SK-N-SH (cell line): ENCODE measurements around the gene SLC29A1.

Source experiments
- ELF1 ChIP-seq: IDR thresholded peaks from 2 replicates; pipeline ENCODE4 v1.4.0; 2012
- SMC3 ChIP-seq: IDR thresholded peaks from 2 replicates; pipeline ENCODE4 v1.6.1; 2012; ENCODE audit warnings: low read depth, low read length, improper control_type of control experiment
- TF ChIP-seq, protein P1 (sequence below): fragments of 200-600 bp; sonication (generic); IDR thresholded peaks from 2 replicates; pipeline ENCODE4 v1.6.1; 2017; ENCODE audit warnings: antibody characterized with exemption, mild to moderate bottlenecking, moderate library complexity
- TF ChIP-seq, protein P2 (sequence below): IDR thresholded peaks from 2 replicates; pipeline ENCODE4 v1.6.1; 2012; ENCODE audit warnings: mild to moderate bottlenecking, low read depth, low read length, moderate library complexity

DNA sequence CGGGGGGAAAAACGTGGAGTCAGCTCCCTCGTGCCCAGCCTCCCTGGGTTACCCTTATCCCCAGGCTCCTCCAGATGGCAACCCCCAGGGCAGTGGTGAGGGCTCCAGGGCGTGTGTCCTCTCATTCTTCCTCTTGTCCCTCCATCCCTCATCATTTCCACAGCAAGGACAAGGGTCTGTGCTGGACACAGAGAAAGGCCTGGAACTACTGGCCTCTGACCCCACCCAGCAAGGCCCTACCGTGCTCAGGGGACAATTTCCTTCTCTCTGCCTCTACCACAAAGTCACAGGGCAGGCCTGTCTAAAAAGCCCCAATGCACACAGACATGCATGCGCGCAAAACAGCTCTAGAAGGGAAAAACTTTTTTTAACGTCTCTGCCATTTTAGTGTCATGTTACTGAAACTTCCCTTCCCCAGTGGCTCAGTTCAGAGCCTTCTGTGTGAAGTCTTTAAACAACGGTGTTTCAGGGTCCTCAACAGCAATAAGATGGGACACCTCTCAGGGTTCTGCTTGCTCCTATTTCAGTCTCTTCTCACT, 35.0 kb downstream of the SLC29A1 start:
- TF ChIP-seq, protein P1, sequence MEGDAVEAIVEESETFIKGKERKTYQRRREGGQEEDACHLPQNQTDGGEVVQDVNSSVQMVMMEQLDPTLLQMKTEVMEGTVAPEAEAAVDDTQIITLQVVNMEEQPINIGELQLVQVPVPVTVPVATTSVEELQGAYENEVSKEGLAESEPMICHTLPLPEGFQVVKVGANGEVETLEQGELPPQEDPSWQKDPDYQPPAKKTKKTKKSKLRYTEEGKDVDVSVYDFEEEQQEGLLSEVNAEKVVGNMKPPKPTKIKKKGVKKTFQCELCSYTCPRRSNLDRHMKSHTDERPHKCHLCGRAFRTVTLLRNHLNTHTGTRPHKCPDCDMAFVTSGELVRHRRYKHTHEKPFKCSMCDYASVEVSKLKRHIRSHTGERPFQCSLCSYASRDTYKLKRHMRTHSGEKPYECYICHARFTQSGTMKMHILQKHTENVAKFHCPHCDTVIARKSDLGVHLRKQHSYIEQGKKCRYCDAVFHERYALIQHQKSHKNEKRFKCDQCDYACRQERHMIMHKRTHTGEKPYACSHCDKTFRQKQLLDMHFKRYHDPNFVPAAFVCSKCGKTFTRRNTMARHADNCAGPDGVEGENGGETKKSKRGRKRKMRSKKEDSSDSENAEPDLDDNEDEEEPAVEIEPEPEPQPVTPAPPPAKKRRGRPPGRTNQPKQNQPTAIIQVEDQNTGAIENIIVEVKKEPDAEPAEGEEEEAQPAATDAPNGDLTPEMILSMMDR: no peak
- TF ChIP-seq ELF1 (no peak), SMC3 (no peak)
- TF ChIP-seq, protein P2, sequence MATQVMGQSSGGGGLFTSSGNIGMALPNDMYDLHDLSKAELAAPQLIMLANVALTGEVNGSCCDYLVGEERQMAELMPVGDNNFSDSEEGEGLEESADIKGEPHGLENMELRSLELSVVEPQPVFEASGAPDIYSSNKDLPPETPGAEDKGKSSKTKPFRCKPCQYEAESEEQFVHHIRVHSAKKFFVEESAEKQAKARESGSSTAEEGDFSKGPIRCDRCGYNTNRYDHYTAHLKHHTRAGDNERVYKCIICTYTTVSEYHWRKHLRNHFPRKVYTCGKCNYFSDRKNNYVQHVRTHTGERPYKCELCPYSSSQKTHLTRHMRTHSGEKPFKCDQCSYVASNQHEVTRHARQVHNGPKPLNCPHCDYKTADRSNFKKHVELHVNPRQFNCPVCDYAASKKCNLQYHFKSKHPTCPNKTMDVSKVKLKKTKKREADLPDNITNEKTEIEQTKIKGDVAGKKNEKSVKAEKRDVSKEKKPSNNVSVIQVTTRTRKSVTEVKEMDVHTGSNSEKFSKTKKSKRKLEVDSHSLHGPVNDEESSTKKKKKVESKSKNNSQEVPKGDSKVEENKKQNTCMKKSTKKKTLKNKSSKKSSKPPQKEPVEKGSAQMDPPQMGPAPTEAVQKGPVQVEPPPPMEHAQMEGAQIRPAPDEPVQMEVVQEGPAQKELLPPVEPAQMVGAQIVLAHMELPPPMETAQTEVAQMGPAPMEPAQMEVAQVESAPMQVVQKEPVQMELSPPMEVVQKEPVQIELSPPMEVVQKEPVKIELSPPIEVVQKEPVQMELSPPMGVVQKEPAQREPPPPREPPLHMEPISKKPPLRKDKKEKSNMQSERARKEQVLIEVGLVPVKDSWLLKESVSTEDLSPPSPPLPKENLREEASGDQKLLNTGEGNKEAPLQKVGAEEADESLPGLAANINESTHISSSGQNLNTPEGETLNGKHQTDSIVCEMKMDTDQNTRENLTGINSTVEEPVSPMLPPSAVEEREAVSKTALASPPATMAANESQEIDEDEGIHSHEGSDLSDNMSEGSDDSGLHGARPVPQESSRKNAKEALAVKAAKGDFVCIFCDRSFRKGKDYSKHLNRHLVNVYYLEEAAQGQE: no peak
